Stimulated activated CD8-positive, alpha-beta memory T cell treated with anti-CD3 and anti-CD28 coated beads, Interleukin-4, amount 100 ng/mL, for 1 hour (primary cell): ENCODE data around the gene PITPNM1.
"Not testable (repeated sequence)": the region's sequence is repeated elsewhere in the genome, so short reads cannot be mapped to it uniquely, and the experiment has no call there.

Experiments used
- DNase-seq, 2 donors: peaks; one replicate each; pipeline ENCODE4 v3.0.0-alpha.2; 2020; ENCODE audit warnings: low read depth in 2 of 2, low spot score in 1 of 2

PITPNM1 gene

GRCh38 chr11:67523556-67524479 lies 18.7 kb upstream of the PITPNM1 start:
- DNase-seq = no peak

DNA sequence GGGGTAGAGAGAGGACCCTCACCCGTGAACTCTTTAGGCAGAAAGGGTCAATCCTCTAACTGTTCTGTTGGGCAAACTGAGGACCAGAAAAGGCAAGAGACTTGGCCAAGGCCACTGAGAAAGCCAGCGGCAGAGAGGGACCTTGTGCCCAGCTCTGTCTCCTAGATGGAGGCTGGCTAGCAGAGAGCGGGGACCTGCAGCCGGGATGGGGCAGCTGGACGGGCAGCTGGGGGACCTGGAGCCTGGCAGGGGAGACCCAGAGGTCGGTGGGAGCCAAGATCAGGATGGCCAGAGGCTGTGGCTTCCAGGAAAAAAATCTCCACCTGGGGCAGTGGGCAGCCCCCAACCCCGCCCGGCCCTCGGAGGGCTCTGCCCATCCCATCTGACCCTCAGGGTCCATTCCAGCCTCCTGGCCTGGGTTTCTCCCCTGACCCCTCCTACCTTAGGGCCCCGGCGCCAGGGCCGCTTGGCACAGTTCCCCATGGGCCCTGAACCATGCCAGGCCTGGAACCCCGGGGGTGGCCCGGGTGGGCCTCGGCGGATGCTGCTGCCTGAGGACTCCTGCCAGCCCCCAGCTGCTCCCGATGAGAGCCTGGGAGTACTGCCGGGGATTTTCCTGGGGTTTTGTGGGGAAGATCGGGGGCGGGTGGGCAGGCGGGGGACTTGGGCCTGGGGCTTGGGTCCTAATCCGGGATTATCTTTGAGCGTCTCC lies 17.8 kb upstream of the PITPNM1 start, which contains the start of gene CABP2:
TSS of gene CABP2 (minus strand) at position 603 of the 712 bp plus-strand sequence. CDS start at position 483, 120 bp downstream.
- DNase-seq = no peak

GRCh38 chr11:67522338-67522737 lies 17.2 kb upstream of the PITPNM1 start:
- no peak for DNase-seq

GRCh38 chr11:67521924-67522323 lies 16.8 kb upstream of the PITPNM1 start:
- DNase-seq = no peak

- DNase-seq = no peak
Observed at GRCh38 chr11:67520856-67521824, 16.0 kb upstream of the PITPNM1 start.

DNA sequence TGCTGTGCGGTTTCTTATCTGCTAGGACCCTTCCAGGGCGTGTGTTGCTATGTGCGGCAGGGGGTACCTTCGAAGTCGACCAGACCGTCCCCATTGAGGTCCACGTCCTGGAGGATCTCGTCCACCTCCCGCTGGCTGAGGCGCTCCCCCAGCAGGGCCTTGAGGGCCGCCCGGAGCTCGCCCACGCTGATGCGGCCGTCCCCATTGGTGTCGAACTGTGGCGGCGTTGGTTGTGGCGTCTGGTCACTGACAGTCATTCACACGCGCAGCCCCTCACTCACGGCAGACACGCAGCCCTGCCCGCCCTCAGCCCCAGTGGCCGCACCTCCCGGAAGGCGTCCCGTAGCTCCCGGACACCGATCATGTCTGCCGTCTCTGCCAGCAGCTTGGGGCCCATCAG lies 14.6 kb upstream of the PITPNM1 start:
- no peak for DNase-seq

DNA sequence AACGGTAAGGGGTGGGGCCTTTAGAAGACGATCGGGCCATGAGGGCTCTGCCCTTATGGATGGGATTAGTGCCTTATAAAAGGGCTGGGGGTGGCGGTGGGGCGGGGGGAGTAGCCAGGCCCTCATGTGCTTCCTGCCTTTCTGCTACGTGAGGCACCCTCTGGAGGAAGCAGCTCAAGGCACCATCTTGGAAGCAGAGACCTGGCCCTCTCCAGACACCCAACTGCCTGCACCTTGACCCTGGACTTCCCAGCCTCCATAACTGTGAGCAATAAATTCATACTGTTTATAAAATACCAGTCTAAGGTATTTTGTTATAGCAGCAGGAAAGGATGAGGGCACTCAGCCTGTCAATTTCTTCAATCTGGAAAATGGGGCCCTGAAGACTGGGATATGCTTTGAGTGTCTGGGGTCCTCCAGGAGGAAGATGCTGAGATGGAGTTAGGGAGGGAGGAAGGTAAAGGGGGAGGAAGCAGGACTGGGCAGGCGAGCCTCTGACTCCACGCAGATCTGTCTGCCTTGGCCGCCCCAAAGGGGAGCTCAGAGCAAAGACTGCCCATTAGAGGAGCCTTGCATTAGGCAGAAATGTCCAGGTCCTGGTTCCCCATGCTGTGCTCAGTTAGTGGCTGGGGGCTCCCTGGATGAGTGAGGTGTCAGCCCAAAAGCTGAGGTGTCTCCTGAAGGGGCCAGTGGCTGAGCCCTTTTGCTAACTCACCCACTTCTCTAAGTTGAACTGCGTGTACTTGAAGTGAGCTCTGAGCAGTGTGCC lies 12.8 kb upstream of the PITPNM1 start:
- DNase-seq = no peak

DNA sequence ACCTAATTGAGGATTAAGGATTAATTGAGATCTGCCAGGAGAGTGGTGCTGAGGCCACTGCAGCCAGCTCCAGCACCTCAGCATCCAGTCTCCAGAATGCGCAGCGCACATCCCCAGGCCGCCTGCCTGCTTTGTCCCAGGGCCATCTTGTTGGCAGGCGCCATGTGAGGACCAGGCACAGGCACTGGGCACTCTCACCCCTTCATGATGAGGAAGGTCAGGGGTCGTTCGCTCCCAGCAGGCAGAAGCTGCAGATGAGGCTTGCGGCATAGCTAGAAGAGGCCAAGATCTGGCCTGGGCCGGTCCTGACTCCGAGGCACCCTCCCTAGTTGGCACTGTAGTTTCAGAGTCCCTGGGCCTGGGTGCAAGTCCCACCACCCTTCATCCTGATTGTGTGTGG lies 11.6 kb upstream of the PITPNM1 start:
- no peak for DNase-seq

GRCh38 chr11:67514116-67514515 lies 9.0 kb upstream of the PITPNM1 start:
- no peak for DNase-seq

GRCh38 chr11:67511558-67511957 lies 6.4 kb upstream of the PITPNM1 start:
- DNase-seq = not testable (repeated sequence)

- DNase-seq = no peak
Observed at GRCh38 chr11:67510023-67510345, 4.8 kb upstream of the PITPNM1 start.

DNA sequence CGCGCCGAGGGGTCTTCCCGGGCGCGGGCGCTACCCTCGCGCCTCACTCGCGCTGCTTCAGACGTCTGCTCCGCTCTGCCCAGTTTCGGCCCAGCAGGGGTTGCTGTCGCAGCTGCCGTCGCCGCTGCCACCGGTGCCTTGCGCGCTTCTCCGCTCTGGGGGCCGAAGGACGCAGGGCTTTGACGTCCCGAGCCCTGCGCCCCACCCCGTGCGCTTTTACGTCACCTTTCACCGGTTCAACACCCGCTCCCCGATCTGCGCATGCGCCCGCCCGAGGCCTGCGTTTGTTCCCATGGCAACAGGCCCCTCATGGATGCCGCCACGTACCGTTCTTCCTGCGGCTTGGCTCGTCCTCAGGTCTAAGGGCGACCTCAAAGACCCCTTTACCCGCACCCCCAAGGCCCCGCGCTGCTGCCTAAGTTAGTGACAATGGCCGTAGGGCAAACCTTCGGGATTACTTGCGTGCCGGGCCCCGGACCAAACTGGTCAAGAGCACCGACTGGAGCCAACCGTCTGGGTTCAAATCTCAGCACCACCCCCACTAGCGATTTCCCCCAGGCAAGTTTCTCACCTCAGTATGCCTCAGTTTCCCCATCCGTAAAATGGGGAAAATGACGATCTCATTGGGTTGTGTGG lies 3.4 kb upstream of the PITPNM1 start:
- DNase-seq = peak; percentile 99

DNA sequence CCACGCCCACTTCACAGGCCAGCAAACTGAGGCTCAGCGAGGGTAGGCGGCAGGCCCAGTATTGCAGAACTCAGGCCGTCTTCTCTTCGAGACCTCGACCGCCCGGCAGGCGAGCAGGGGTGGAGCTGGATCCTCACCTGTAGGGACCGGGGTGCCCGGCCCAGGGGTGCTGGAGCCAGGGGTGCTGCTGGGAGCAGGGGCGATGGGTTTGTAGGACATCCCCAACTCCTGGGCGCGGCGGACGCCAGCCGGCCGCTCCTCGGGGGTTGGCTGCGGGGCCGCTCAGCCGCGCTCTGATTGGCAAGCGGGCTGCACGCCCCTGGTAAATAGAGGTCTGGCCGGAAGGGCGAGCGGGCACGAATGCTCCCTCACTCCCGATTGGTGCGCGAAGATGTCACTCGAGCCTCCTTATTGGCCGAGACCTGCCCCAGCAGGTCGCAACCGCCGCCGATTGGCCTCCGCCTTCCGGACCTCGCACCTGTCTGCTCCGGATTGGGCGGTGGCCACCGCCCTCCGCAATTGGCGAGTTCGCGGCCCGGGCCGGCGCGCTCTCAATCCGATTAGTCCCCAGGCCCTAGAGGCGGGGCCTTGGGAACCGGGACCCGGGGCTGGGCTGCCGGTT lies 2.8 kb upstream of the PITPNM1 start, which contains the start of gene CDK2AP2:
TSS of gene CDK2AP2 (minus strand) at position 299 of the 622 bp plus-strand sequence. CDS start at position 219, 80 bp downstream.
- DNase-seq = peak; percentile 89 to 95

DNA sequence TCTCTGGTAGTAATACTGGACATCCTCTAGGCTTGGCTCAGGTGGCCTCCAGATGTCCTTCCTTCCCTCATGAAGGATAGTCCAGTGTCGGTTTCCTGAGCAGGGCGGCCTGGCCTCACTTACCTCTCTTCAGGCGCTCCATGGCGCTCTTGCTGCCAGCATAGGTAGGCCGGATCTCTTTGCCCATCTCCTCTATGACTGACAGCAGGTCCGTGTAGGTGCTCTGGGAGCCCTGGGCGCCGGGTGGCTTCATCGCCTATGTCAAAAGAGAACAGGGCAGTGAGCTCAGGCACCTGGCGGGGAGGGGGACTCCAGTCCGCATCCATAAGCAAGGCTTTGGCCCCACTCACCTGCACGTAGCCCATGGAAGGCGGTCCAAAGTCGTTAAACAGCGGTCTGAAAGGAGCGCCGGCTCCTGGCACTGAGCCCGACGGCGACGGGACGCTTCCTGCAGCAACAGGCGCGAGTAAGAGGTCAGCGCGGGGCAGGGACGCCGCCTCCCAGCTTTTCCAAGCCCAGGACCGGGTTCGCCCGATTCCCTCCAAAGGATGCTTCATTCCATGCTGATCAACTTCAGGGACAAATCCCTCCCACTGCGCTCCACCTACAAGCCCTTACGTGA lies 2.2 kb upstream of the PITPNM1 start:
- no peak for DNase-seq

GRCh38 chr11:67506426-67507051 lies 1.4 kb upstream of the PITPNM1 start:
- no peak for DNase-seq

DNA sequence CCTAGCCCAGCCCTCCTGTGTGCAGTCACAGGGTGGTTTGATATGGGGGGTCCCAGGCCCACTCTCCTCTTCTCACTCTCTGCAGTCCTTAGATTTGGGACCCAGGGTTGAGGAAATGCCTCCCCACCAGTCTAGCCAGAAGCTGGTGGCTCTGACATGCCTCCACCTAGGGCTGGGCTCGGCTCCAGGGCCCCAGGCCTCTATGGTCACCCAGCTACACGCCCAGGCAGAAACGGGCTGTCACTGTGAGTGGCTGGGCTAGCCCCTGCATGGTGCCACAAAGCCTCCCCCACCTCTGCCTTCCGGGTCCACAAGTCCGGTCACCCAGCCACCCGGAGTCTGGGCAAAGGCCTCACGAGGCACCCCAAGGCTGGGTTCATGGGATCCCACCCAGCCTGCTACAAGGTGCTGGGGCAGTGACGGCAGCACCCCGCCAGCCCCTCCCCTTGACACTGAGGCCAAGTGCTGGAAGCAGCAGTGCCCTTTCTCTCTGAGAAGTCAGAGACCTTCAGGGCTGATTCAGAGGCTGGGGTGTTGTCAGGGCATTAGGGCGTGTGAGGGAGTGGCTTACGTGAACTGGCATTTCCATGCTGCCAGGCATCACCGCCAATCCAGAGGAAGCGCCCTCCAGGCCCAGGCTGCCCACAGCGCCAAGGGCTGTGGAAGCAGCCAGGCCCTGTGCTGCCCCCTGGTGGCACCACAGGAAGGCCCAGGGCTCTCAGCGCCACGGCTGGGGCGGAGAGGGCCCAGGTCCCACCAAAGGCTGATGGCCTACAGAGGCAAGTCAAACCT lies 638 bp upstream of the PITPNM1 start:
- peak; percentile 72 to 78 for DNase-seq
